ENCODE data around the gene ACVRL1. TPM values are rescaled to one million over a fixed set of nuclear protein-coding genes. Genes with fewer than 3 reads are reported as not detected.
"Not testable (repeated sequence)": the region's sequence is repeated elsewhere in the genome, so short reads cannot be mapped to it uniquely, and the experiment has no call there.

The ACVRL1 gene
- total RNA-seq, 1 donor from 2014 or later = 0.46 TPM

DNA sequence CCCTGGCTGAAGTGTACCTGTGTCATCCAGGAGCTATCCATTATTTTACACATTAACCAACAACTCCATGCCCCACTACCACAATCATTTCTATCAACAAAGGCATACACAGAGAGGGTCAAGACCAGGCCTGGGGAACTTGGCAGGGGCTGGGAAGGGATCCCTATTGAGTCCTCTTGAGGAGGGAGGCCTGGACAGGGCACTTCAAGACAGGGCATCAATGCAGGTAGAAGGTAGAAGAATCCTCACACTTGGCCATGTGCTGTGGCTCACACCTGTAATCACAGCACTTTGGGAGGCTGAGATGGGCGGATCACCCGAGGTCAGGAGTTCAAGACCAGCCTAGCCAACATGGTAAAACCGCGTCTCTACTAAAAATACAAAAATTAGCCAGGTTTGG lies 32.8 kb upstream of the ACVRL1 start:
- TF ChIP-seq, protein P1, sequence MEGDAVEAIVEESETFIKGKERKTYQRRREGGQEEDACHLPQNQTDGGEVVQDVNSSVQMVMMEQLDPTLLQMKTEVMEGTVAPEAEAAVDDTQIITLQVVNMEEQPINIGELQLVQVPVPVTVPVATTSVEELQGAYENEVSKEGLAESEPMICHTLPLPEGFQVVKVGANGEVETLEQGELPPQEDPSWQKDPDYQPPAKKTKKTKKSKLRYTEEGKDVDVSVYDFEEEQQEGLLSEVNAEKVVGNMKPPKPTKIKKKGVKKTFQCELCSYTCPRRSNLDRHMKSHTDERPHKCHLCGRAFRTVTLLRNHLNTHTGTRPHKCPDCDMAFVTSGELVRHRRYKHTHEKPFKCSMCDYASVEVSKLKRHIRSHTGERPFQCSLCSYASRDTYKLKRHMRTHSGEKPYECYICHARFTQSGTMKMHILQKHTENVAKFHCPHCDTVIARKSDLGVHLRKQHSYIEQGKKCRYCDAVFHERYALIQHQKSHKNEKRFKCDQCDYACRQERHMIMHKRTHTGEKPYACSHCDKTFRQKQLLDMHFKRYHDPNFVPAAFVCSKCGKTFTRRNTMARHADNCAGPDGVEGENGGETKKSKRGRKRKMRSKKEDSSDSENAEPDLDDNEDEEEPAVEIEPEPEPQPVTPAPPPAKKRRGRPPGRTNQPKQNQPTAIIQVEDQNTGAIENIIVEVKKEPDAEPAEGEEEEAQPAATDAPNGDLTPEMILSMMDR (conservative IDR thresholded peaks at IDR 0.05) = no peak
- DNase-seq (ENCODE audit: extremely low spot score, unreplicated experiment) = no peak
- no peaks in the 10 kb centered on the region for H3K9me3 Mint-ChIP-seq
- H3K27me3 Mint-ChIP-seq = peaks cover 10% of the 10 kb centered on the region
- peaks cover 30% of the 10 kb centered on the region for H3K4me1 Mint-ChIP-seq (ENCODE audit: unreplicated experiment)
- no peak overlapping the region for H3K27ac Mint-ChIP-seq
- H3K36me3 Mint-ChIP-seq = no peaks in the 10 kb centered on the region
- H3K4me3 Mint-ChIP-seq = no peak overlapping the region

DNA sequence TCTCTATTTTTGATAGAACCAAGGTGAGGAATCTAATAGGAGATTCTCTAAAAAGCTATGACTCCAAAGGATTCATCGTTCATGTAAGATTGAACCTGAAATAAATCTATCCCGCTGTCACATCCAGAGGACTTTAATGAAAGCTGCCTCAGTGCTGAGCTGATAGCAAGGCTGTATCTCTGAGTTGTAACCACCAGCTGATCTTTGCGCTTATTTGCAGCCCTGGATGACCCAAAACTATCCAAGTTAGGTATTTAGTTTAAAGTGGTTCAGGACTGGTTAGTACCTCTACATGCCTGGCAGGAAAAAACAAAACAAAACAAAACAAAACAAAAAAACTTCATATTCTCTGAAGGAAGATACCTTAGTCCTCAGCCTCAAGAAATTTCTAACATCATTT lies 28.2 kb upstream of the ACVRL1 start:
- DNase-seq (ENCODE audit: extremely low spot score, unreplicated experiment) = no peak
- Mint-ChIP-seq H3K36me3 (no peaks in the 10 kb centered on the region), H3K4me1 (ENCODE audit: unreplicated experiment) (peaks cover 8% of the 10 kb centered on the region), H3K4me3 (no peak overlapping the region), H3K27me3 (peaks cover 4% of the 10 kb centered on the region), H3K27ac (no peak overlapping the region), H3K9me3 (no peaks in the 10 kb centered on the region)
- TF ChIP-seq, protein P1 (conservative IDR thresholded peaks at IDR 0.05) = no peak

DNA sequence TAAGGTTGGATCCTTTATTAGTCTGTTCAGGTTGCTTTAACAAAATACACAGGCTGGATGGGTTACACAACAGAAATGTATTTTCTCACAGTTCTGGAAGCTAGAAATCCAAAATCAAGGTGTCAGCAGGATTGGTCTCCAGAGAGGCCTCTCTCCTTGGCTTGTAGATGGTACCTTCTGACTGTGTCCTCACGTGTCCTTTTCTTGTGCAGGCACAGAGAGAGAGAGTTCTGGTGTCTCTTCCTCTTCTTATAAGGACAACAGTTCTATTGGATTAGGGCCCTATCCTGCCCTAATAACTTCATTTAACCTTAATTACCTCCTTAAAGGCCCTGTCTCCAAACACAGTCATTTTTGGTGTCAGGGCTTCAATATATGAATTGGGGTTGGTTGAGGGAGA lies 24.0 kb upstream of the ACVRL1 start:
- Mint-ChIP-seq H3K27ac (no peak overlapping the region), H3K27me3 (peaks cover 2% of the 10 kb centered on the region), H3K9me3 (no peaks in the 10 kb centered on the region), H3K4me3 (no peak overlapping the region), H3K36me3 (no peaks in the 10 kb centered on the region), H3K4me1 (ENCODE audit: unreplicated experiment) (peaks cover 10% of the 10 kb centered on the region)
- DNase-seq (ENCODE audit: extremely low spot score, unreplicated experiment) = no peak
- TF ChIP-seq, protein P1 (conservative IDR thresholded peaks at IDR 0.05) = no peak

DNA sequence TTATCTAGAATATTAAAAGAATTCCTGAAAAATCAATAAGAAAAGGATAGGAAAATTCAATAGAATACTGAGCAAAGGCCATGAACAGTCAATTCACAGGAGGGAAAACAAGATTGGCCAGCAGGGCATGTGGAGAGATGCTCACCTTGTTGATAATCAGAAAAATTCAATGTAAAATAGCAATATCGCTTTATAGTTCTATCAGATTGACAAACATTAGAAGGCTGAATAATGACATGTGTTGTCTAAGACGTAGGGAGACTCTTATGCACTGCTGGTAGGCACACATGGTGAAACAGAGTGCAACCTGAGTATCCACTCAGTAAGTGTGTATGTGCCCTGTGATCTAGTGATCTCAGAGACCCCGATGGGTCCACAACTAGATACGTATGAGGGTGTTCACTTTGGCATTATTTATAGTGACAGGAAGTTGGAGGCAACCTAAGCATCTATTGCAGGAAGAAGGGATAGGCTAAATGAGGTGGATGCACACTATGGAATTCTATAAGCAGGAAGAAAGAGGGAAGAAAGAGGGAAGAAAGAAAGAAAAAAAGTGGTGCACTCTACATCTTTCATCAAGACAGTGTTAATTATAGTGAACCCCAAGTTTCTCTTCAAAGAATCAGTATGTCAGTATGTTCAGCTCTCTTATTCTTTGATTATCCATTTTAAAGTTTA lies 23.2 kb upstream of the ACVRL1 start:
- TF ChIP-seq, protein P1 (conservative IDR thresholded peaks at IDR 0.05) = no peak
- Mint-ChIP-seq H3K27ac (no peak overlapping the region), H3K4me3 (no peak overlapping the region), H3K36me3 (no peaks in the 10 kb centered on the region), H3K4me1 (ENCODE audit: unreplicated experiment) (peaks cover 12% of the 10 kb centered on the region), H3K9me3 (no peaks in the 10 kb centered on the region), H3K27me3 (peaks cover 2% of the 10 kb centered on the region)
- no peak for DNase-seq (ENCODE audit: extremely low spot score, unreplicated experiment)

DNA sequence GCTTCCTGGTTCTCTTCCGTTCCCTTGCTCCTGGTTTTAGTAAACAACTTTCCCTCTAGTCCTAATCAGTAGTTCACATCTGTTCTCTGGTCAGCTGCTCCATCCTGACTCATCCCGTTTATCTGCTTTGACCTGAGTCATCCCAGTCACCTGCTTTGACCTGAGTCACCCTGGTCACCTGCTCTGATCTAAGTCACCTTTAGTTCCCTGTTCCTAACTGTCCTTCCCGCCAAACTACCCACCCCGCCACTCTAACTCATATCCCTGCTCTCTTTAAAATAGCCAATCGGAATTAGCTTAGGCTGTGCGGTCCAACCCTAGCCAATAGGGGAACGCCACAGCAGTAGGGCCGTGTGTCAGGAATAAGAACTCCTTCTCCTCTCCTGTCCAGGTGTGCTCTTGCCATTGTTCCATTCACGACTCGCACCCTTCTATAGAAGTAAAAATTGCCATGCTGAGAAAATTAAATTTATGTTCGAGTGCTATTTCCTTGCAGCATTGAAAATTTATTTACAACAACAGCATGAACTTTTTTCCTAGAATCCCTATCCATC lies 22.6 kb upstream of the ACVRL1 start:
- Mint-ChIP-seq H3K4me1 (ENCODE audit: unreplicated experiment) (peaks cover 12% of the 10 kb centered on the region), H3K27ac (no peak overlapping the region), H3K27me3 (peaks cover 2% of the 10 kb centered on the region), H3K4me3 (no peak overlapping the region), H3K9me3 (no peaks in the 10 kb centered on the region), H3K36me3 (no peaks in the 10 kb centered on the region)
- TF ChIP-seq, protein P1 (conservative IDR thresholded peaks at IDR 0.05) = no peak
- no peak for DNase-seq (ENCODE audit: extremely low spot score, unreplicated experiment)

DNA sequence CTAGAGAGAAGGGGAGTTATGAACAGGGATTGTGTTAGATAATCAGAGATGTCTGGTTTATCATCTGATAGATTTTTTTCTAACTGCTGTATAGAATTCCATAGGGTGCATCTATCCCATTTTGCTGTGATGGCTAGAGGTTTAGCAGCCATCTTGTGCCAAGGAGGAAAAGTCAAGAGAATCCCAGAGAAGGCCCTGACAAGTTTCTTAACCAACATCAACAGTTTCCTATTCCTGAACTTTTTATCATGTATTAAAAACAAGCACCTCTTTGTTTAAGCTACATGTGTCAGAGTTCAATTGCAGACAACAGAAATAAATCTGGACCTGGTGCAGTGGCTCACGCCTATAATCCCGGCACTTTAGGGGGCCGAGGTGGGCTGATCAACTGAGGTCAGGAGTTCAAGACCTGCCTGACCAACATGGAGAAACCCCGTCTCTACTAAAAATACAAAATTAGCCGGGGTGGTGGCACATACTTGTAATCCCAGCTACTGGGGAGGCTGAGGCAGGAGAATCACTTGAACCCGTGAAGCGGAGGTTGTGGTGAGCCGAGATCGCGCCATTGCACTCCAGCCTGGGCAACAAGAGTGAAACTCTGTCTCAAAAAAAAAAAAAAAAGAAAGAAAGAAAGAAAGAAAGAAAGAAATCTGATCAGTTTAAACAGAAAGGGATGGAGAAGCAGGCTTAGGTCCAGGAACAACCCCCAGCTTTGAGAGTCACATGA lies 21.8 kb upstream of the ACVRL1 start:
- not testable (repeated sequence) for DNase-seq (ENCODE audit: extremely low spot score, unreplicated experiment); H3K27me3 Mint-ChIP-seq; H3K27ac Mint-ChIP-seq; H3K36me3 Mint-ChIP-seq; H3K9me3 Mint-ChIP-seq
- Mint-ChIP-seq H3K4me3 (peak overlapping the region; percentile 41), H3K4me1 (ENCODE audit: unreplicated experiment) (peaks cover 12% of the 10 kb centered on the region)

Data from type B pancreatic cell (in vitro differentiated cells).